ENCODE results near the gene TXLNG.
A peak's percentile ranks its signal among the peaks of the same experiment; 100 is the strongest.

Gene TXLNG

DNA sequence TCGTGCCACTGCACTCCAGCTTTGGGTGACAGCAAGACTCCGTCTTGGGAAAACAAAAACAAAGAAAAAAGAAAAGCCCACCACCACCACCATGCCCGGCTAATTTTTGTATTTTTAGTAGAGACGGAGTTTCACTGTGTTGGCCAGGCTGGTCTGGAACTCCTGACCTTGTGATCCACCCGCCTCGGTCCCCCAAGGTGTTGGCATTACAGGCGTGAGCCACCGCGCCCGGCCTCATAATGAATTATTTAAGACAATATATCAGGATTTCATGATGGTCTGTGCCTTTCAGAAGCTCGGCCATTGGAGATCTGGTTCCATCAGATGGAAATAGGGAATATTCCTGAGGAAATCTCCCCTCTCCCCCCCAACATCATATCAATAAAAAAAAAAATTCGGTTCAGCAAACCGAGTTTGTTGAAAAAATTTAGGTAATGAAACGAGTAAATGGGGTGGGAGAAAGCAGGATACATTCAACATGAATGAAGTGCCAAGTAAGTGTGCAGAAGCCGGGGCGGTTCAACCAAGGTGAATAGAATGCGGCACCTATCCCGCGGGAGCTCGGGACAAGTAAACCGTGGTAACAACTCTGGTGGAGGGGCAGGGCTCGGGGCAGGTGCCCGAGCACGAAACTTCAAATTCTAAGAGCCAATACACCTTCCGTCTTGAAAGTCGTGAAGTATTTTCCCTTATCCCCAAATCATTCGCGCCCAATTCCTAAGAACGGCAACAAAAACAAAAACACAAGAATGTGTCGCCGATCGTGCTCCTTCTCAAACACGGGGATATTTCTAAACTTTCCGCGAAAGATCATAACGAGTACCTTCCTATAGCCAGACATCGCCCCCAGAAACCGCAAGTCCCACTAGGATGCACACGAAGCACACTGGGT lies 773 bp upstream of the TXLNG start:
- DNase-seq (ENCODE audit: low spot score): peak; percentile 62

DNA sequence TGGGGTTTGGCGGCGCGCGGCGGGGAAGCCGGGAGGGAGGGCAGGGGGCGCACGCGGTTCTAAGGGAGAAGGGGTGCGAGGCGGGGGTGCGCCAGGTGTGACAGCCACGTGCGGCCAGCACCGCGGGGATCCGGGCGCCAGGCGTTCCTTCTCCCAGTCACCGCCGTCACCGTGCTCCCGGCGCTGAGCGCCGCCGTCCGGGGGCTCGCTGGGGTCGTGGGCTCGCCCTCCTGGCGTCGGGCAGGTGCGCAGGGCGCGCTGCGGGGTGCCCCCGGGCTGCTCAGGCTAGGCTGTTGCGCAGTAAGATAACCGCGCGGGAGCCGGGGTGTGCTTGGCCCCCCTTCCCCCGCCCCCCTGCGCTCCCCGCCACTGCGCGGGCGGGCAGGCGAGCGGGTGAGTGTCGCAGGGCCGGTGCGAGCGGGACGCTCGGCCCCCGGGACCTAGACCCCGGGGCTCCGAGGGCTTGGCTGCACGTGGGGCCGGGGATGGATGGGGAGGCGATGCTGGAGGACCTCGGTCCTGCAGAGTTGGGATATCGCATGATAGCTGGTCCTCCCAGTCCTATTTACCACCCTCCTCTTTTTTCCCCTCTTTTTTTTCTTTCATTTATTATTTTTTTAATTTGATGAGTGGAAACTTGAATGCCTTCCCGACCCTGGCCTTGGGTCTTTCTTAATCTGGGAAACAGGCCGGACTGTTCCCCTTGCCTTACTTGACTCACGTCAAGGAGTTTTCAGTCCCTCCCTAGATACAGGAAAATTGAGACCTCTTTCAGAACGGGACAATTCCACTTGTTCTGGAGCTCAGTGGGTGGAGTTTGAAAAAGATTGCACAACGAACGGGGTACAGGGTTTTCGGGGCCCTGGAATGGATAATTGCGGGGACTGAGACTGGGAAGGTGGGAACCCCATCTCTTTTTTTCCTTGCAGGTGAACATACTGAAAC lies 797 bp downstream of the TXLNG start:
- no peak for DNase-seq (ENCODE audit: low spot score)

DNA sequence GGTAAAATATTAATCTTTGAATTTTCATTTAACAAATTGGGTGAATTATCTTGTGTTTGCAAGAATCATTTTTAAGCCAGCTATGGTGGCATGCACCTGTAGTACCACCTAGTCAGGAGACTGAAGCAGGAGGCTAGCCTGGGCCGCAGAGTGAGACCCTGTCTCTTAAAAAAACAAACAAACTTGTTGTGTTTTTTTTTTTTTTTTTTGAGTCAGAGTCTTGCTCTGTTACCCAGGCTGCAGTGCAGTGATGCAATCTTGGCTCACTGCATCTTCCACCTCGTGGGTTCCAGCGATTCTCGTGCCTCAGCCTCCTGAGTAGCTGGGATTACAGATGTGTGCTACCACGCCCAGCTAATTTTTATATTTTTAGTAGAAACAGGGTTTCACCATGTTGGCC lies 2.2 kb downstream of the TXLNG start:
- no peak for DNase-seq (ENCODE audit: low spot score)

DNA sequence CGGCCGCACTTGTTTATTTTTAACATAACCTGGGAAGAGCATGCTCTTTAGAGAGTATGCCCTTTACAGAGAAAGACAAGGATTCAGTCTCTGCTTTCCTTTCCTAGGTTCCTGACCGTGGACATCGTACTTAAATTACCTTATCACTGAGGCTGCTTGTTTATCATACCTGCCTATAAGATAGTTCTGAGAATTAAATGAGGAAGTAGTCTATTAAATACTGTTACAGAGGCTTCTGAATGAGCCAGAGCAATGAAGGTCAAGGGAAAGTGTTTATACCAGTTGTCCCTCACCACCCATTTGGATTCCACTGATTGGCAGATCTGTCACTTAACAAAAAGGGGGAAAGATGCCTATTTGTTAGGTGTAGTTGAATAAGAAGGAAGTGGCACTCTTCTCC lies 10.0 kb downstream of the TXLNG start:
- no peak for DNase-seq (ENCODE audit: low spot score)

DNA sequence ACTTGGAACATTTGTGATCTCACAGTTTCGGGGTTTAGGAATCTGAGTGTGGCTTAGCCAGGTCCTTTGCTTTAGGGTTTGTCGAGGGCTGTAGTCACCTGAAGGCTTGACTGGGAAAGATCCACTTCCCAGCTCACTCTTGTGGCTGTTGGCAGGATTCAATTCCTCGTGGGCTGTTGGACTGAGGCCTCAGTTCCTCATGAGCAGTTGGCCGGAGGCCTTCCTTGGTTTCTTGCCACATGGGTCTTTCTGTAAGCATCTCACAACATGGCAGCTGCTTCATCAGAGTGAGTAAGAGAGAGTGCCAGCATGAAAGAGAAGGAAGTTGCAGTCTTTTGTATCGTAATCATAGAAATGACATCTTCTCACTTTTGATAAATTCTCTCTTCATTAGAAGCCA lies 11.1 kb downstream of the TXLNG start:
- DNase-seq (ENCODE audit: low spot score): no peak

- DNase-seq (ENCODE audit: low spot score): no peak
Observed at GRCh38 chrX:16797841-16798240, 11.6 kb downstream of the TXLNG start.

GRCh38 chrX:16804923-16805464 lies 18.7 kb downstream of the TXLNG start:
- DNase-seq (ENCODE audit: low spot score): no peak

GRCh38 chrX:16807548-16807947 lies 21.3 kb downstream of the TXLNG start:
- DNase-seq (ENCODE audit: low spot score): no peak

- no peak for DNase-seq (ENCODE audit: low spot score)
Observed at GRCh38 chrX:16807976-16808542, 21.8 kb downstream of the TXLNG start.

GRCh38 chrX:16814597-16814996 lies 28.3 kb downstream of the TXLNG start:
- DNase-seq (ENCODE audit: low spot score): no peak

DNA sequence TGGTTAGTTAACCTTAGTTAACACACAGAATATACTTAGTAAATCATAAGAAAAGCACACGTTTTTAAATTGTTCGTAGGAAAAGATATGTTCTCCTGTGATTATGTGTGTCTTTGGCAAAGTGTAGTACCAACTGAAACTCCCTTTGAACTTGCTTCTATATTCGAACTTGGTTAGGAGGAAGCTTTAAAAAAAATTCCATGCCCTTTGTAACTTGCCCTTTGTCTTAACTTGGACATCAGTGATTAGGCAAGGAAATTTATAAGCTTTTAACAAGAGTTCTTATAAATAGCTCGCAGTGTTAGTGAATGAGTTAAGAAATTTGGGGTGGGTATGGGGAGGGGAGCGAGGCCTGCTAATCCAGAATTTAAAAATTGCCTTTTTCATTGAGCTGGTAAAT lies 33.4 kb downstream of the TXLNG start:
- no peak for DNase-seq (ENCODE audit: low spot score)

DNA sequence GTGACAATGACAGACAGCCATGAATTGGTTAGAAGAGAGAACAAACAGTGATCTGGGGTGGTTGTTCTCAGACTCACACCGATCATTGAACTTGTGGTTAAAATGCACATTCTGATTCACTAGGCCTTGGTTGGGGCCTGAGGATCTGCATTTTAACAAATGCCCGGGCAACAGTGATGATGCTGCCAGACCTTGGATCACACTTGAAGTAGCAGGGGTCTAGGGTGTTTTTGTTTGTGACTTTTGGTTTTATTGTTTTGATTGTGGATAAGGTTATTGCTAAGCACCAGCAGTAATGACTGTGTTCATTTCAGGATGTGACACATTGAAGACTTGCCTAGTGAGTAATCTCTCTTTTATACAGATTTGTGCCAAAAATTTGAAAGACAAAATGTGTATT lies 36.5 kb downstream of the TXLNG start:
- no peak for DNase-seq (ENCODE audit: low spot score)

GRCh38 chrX:16825264-16826035 lies 39.2 kb downstream of the TXLNG start:
- DNase-seq (ENCODE audit: low spot score): no peak

GRCh38 chrX:16826207-16826606 lies 39.9 kb downstream of the TXLNG start:
- DNase-seq (ENCODE audit: low spot score): no peak

GRCh38 chrX:16827225-16827624 lies 41.0 kb downstream of the TXLNG start:
- no peak for DNase-seq (ENCODE audit: low spot score)

GRCh38 chrX:16828124-16828908 lies 42.0 kb downstream of the TXLNG start:
- no peak for DNase-seq (ENCODE audit: low spot score)

DNA sequence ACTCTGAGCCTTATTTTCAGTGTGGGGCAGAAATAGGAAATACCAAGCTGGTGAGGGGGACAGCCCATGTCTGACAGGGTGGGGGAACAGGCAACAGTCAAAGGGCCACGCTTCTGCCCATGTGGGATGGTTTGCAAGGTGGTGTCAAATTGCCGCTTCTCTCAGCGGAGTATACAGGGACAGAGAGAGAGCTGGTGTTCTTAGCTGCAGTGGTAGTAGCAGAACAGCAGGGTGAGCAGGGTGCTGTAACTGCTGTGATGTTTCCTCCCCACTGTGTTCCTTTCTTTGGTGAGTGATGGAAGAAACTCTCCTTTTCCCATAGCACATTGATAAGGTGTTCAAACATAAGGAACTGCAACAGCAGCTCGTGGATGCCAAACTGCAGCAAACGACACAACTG lies 46.0 kb downstream of the TXLNG start:
- DNase-seq (ENCODE audit: low spot score): no peak

GRCh38 chrX:16834806-16835205 lies 48.5 kb downstream of the TXLNG start:
- no peak for DNase-seq (ENCODE audit: low spot score)

DNA sequence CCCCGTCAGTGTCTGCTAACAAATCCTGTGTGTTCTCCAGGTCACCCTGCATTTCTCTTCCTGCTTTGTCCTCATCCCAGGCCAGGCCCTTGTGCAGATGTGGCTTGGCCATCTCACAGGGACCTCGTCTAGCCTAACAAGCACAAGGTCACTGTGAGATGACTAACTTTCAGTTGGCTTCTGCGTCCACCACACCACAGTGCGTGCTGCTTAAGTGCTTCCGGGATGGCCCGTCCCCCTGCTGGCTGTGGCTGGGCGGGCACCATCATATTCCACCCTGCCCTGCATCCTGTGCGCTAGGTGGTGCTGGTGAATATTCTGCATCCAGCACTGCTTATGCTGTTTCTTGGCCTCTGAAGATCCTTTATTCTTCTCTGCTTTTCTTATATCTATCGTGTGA lies 50.1 kb downstream of the TXLNG start:
- no peak for DNase-seq (ENCODE audit: low spot score)

DNA sequence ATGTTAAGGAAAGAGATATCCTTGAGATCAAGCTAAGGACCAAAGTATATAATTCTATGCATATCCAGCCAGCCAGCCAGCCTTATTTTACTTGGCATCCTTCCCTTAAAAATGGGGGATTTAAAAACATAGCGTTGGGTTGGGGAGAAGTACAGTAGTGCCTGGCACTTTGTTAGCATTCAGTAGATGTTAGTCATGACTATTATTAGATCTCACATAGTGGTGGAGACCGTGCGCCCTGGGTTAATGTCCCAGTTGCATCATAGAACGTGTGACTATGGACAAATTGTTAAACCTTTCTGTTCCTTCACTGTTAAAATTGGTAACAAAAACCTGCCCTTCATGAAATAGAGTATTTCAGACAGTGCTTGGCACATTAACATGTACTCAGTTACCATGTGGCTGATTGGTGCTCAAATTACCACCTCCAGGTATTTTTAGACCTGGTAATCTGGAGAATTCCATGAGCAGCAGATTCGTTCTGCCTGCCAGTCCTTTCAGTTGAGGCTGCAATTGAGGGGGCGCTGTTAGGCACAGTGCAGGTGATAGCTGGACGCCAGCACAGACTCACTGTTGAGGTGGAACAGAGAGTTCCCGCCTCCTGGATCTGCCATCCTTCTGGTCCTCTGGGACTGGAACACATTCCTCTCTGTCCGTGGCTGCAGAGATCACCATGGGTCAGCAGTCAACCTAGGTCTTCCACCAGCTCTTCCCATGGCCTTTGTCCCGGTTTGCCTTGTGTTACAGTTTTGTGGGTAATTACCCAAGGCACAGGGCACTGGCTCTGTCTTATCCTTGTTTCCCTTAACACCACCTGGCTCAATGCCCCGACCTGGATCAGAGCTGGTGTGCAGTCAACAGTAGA lies 52.2 kb downstream of the TXLNG start:
- DNase-seq (ENCODE audit: low spot score): no peak

Measured in left forelimb (tissue), 1 donor.